HepG2 (cell line): ENCODE data around the gene TCF7L2. TPM values are rescaled to one million over a fixed set of nuclear protein-coding genes. Genes with fewer than 3 reads are reported as not detected.
A peak's percentile ranks its signal among the peaks of the same experiment; 100 is the strongest.

ENCODE experiments used
- ATAC-seq: fragments of 200-7000 bp; cut with Tn5 transposase; 3 replicates; pipeline ENCODE4 v1.9.1; 2020; ENCODE audit warnings: mild to moderate bottlenecking, moderate library complexity
- BruUV-seq: library from RNA; stranded (reverse); fragments of 400-500 nt; replicated peaks from 2 replicates; lab custom pipeline; 2021; lab: Mats Ljungman, UMichigan
- CTCF ChIA-PET: fragments of 300-600 bp; formaldehyde crosslinking; extraction: SDS; loops from one replicate; lab custom pipeline; 2021; ENCODE audit warnings: low total read pairs, inconsistent platforms, low intra/inter-chr PET ratio; lab: Yijun Ruan, JAX
- POLR2A ChIA-PET: fragments of 350-600 bp; sonication (Branson Sonifier 250); formaldehyde crosslinking; loops from one replicate; lab custom pipeline; 2020; ENCODE audit warnings: antibody characterized with exemption, inconsistent platforms; lab: Yijun Ruan, JAX
- DNase-seq: peaks from one replicate; pipeline ENCODE4 v3.0.0-alpha.2; 2015; ENCODE audit warnings: low spot score
- FAIRE-seq: peaks from 3 replicates; lab custom pipeline; 2011; peaks lifted over from hg19 to GRCh38; lab: Jason Lieb, UNC
- H2AFZ ChIP-seq: one replicate; pipeline ENCODE4 v1.6.1; 2011; ENCODE audit warnings: low read length, inconsistent platforms
- H3K27ac ChIP-seq: fragments of 300-600 bp; 3 replicates; pipeline ENCODE4 v1.8.0; 2011; ENCODE audit warnings: mixed run types, mild to moderate bottlenecking, mixed read lengths, low read length, inconsistent platforms; ENCODE audit not compliant: insufficient read depth; ENCODE audit errors: extremely low read length
- H3K27me3 ChIP-seq, 2 experiments: fragments of 200-600 bp in 1 of 2; 2 replicates in 1 of 2; 3 replicates in 1 of 2; pipeline versions ENCODE4 v1.6.0 to v1.8.0; 2011; ENCODE audit warnings: low read length in 2 of 2, mild to moderate bottlenecking in 2 of 2, moderate library complexity in 2 of 2, inconsistent platforms in 1 of 2; ENCODE audit not compliant: insufficient read depth in 2 of 2, control insufficient read depth in 1 of 2
- H3K36me3 ChIP-seq, 2 experiments: fragments of 200-600 bp in 1 of 2; replicated peaks in 1 of 2; 2 replicates in 1 of 2; 3 replicates in 1 of 2; pipeline versions ENCODE4 v1.5.1 to v1.8.0; 2011; ENCODE audit warnings: low read length in 2 of 2, inconsistent platforms in 1 of 2; ENCODE audit not compliant: insufficient read depth in 2 of 2, control insufficient read depth in 1 of 2
- H3K4me1 ChIP-seq: 2 replicates; pipeline ENCODE4 v1.5.1; 2012; ENCODE audit warnings: low read length, inconsistent platforms; ENCODE audit not compliant: insufficient read depth
- H3K4me2 ChIP-seq: 2 replicates; pipeline ENCODE4 v1.6.0; 2011; ENCODE audit warnings: low read depth, low read length, inconsistent platforms
- H3K4me3 ChIP-seq, 3 experiments: fragments of 200-600 bp in 1 of 3; sonication (generic), shearing (Covaris generic) in 1 of 3; replicated peaks in 1 of 3; 2 replicates each; pipeline ENCODE4 v1.5.1; 2011 to 2016; ENCODE audit warnings: low read length in 3 of 3, inconsistent platforms in 2 of 3, low read depth in 2 of 3, mild to moderate bottlenecking in 2 of 3, control low read depth in 1 of 3, mixed read lengths in 1 of 3; ENCODE audit not compliant: insufficient read depth in 1 of 3
- H3K79me2 ChIP-seq: one replicate; pipeline ENCODE4 v1.6.1; 2011; ENCODE audit warnings: low read length, inconsistent platforms; ENCODE audit not compliant: insufficient read depth
- H3K9ac ChIP-seq: 2 replicates; pipeline ENCODE4 v1.6.0; 2011; ENCODE audit warnings: mild to moderate bottlenecking, low read depth, low read length, inconsistent platforms; ENCODE audit not compliant: insufficient read depth
- H3K9me3 ChIP-seq: 2 replicates; pipeline ENCODE4 v1.5.1; 2012; ENCODE audit warnings: mild to moderate bottlenecking, low read length
- H4K20me1 ChIP-seq: 2 replicates; pipeline ENCODE4 v1.6.0; 2011; ENCODE audit warnings: inconsistent platforms, mild to moderate bottlenecking, low read length, moderate library complexity; ENCODE audit not compliant: insufficient read depth
- AGO2 ChIP-seq: fragments of 200-400 bp; formaldehyde crosslinking; optimal IDR thresholded peaks from 2 replicates; pipeline ENCODE3; 2017; ENCODE audit warnings: mild to moderate bottlenecking, low read depth, low read length, moderate library complexity
- FOSL2 ChIP-seq: sonication (generic); formaldehyde crosslinking; IDR thresholded peaks from 2 replicates; pipeline ENCODE4 v1.4.0; 2020; ENCODE audit warnings: missing genetic modification reagents
- KDM2A ChIP-seq: sonication (generic); formaldehyde crosslinking; IDR thresholded peaks from 2 replicates; pipeline ENCODE4 v1.4.0; 2020; ENCODE audit warnings: low read depth, missing genetic modification reagents, borderline replicate concordance
- MYC ChIP-seq: sonication (generic); formaldehyde crosslinking; IDR thresholded peaks from 2 replicates; pipeline ENCODE4 v1.9.0; 2021; ENCODE audit warnings: missing genetic modification reagents, borderline replicate concordance
- NFE2L1 ChIP-seq: sonication (generic); formaldehyde crosslinking; IDR thresholded peaks from 2 replicates; pipeline ENCODE4 v1.4.0; 2020; ENCODE audit warnings: missing genetic modification reagents, mild to moderate bottlenecking, borderline replicate concordance
- RBM22 ChIP-seq: fragments of 200-400 bp; formaldehyde crosslinking; optimal IDR thresholded peaks from 2 replicates; pipeline ENCODE3; 2017; ENCODE audit warnings: mild to moderate bottlenecking, low read length, moderate library complexity
- WIZ ChIP-seq: sonication (generic); formaldehyde crosslinking; IDR thresholded peaks from 2 replicates; pipeline ENCODE4 v1.5.1; 2020; ENCODE audit warnings: mild to moderate bottlenecking, missing genetic modification reagents
- ZNF143 ChIP-seq: sonication (generic); formaldehyde crosslinking; IDR thresholded peaks from 2 replicates; pipeline ENCODE4 v1.4.0; 2020; ENCODE audit warnings: missing genetic modification reagents
- ZNF3 ChIP-seq: IDR thresholded peaks from 2 replicates; pipeline ENCODE4 v1.7.0; 2017; ENCODE audit warnings: inconsistent platforms
- ZNF354B ChIP-seq: sonication (generic); formaldehyde crosslinking; IDR thresholded peaks from 2 replicates; pipeline ENCODE4 v1.8.0; 2022; ENCODE audit warnings: mild to moderate bottlenecking, missing genetic modification reagents
- ZNF547 ChIP-seq: sonication (generic); formaldehyde crosslinking; IDR thresholded peaks from 2 replicates; pipeline ENCODE4 v1.5.1; 2020; ENCODE audit warnings: mild to moderate bottlenecking, missing genetic modification reagents
- ZNF616 ChIP-seq: sonication (generic); formaldehyde crosslinking; IDR thresholded peaks from 2 replicates; pipeline ENCODE4 v1.5.0; 2020; ENCODE audit warnings: low read depth, mild to moderate bottlenecking, missing genetic modification reagents
- ZNF709 ChIP-seq: sonication (generic); formaldehyde crosslinking; IDR thresholded peaks from 2 replicates; pipeline ENCODE4 v1.5.0; 2020; ENCODE audit warnings: mild to moderate bottlenecking, missing genetic modification reagents
- WGBS: methylation state at CpG from one replicate; pipeline ENCODE4 v1.1.6; 2017; ENCODE audit warnings: low lambda C conversion rate; 5-methylcytosine and 5-hydroxymethylcytosine counted together
- in situ Hi-C: cut with HindIII; loops from 2 replicates; pipeline ENCODE4 v1.10.0; 2017; ENCODE audit warnings: low pct_unique_long_range_greater_than_20kb; ENCODE audit not compliant: extremely low pct_ligation_motif_present
- intact Hi-C: fragments of 100-400 bp; cut with micrococcal nuclease; formaldehyde crosslinking; loops from one replicate; pipeline ENCODE4 v1.10.0; 2022; ENCODE audit not compliant: unreplicated experiment
- polyA plus RNA-seq, 8 experiments: library from polyadenylated mRNA; depleted of rRNA in 3 of 8; stranded (reverse) in 7 of 8; unstranded in 1 of 8; fragments of >200 nt; fragmentation: Illumina TruSeq in 4 of 8; extraction: Trizol in 4 of 8; gene quantifications; 2 replicates each; pipeline versions ENCODE4 v1.2.1 to v1.2.3, GENCODE V29; 2011 to 2016; ENCODE audit warnings: low read depth in 4 of 8, missing spikeins in 1 of 8, mixed read lengths in 1 of 8; ENCODE audit not compliant: insufficient read depth in 1 of 8
- total RNA-seq, 5 experiments: library from RNA; depleted of rRNA; stranded (reverse); fragments of >200 nt; fragmentation: Illumina TruSeq; extraction: Trizol; gene quantifications; 2 replicates each; pipeline ENCODE4 v1.2.3, GENCODE V29; 2016; ENCODE audit warnings: low read depth in 1 of 5

Gene TCF7L2
- total and polyA plus RNA-seq, 2 of the 13 experiments (the other 11 are each of a cell fraction or from before 2014, with no cell fraction given): 3.9 to 13.7 TPM

- POLR2A ChIA-PET: no interaction called here
- CTCF ChIA-PET: no interaction called here
- peaks cover 78% of the 10 kb centered on the region for H4K20me1 ChIP-seq
Observed at GRCh38 chr10:112980937-112981336, 30.9 kb downstream of the TCF7L2 start.

GRCh38 chr10:112981553-112981952 lies 31.5 kb downstream of the TCF7L2 start:
- DNase-seq: no peak
- ATAC-seq: no peak
- in situ Hi-C loops (no loop called here), intact Hi-C loops (no loop called here)
- Histone ChIP-seq H3K79me2 (peaks cover 87% of the 10 kb centered on the region), H3K9me3 (no peaks in the 10 kb centered on the region), H3K27ac (no peak overlapping the region), H3K36me3 (peaks cover 6 to 25% of the 10 kb centered on the region in 2 experiments), H3K4me2 (no peak overlapping the region), H3K4me3 (no peak overlapping the region), H3K27me3 (no peaks in the 10 kb centered on the region)
- 94% methylated on average over 7 of the region's 7 CpGs for WGBS
- BruUV-seq: no TSS peak
- no peak for FAIRE-seq
- no peak for TF ChIP-seq MYC (CRISPR knock-in tag)
- TF ChIP-seq ZNF709: no peak
- TF ChIP-seq RBM22: peak; percentile 45
- TF ChIP-seq, all 625 proteins: peak for 1
- ChIA-PET CTCF (no interaction called here), POLR2A (no interaction called here)
- Histone ChIP-seq H3K9ac (no peak overlapping the region), H3K4me1 (no peaks in the 10 kb centered on the region), H4K20me1 (peaks cover 79% of the 10 kb centered on the region), H2AFZ (no peak overlapping the region)

More at GRCh38 chr10:112980937-112981336, 30.9 kb downstream of the TCF7L2 start:
- Histone ChIP-seq H3K27me3 (no peaks in the 10 kb centered on the region), H3K4me1 (no peaks in the 10 kb centered on the region), H3K9me3 (no peaks in the 10 kb centered on the region), H3K4me2 (no peak overlapping the region), H3K9ac (no peak overlapping the region), H2AFZ (no peak overlapping the region), H3K27ac (no peak overlapping the region), H3K4me3 (no peak overlapping the region), H3K79me2 (peaks cover 87% of the 10 kb centered on the region), H3K36me3 (peaks cover 5 to 31% of the 10 kb centered on the region in 2 experiments)
- TF ChIP-seq AGO2 (no peak), ZNF547 (CRISPR knock-in tag) (no peak), ZNF143 (no peak), ZNF354B (CRISPR knock-in tag) (no peak), ZNF616 (CRISPR knock-in tag) (no peak), NFE2L1 (CRISPR knock-in tag) (no peak), FOSL2 (no peak), ZNF3 (no peak), KDM2A (CRISPR knock-in tag) (no peak), WIZ (CRISPR knock-in tag) (no peak)
- no peak for DNase-seq
- in situ Hi-C loops: no loop called here
- ATAC-seq: no peak
- intact Hi-C loops: no loop called here
- no peak for FAIRE-seq
- 96% methylated on average over 2 of the region's 2 CpGs for WGBS
- BruUV-seq: no TSS peak
